Astrocyte of the hippocampus (primary cell): Measurements from ENCODE around the gene PNMA6E.
"Not testable (repeated sequence)": the region's sequence is repeated elsewhere in the genome, so short reads cannot be mapped to it uniquely, and the experiment has no call there.

Experiments used
- DNase-seq: peaks from one replicate; pipeline ENCODE4 v3.0.0; 2011; ENCODE audit warnings: low read depth, low spot score

The PNMA6E gene

DNA sequence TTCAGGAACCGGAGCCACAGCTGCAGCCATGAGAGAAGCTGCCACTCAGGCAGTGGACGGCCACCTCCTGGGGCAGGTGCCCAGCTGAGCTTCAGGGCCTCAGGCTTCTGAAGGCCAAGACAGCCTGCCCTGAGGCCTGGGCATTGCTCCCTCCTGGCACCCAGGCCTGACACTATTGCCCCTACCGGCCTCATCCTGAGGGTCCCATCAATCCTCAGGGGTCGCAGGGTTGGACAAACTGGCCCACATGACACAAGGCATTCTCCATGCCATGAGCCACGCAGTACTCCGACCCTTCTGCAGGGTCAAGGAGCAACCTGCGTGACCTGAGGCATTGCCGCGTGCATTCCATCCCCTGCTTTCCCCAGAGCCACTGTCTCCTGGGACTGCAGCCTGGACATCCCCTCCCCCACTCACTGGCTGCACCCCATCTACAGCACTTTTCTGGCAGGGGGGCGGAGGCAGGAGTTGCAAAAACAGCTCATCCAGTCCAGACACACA lies 7.1 kb upstream of the PNMA6E start:
- no peak for DNase-seq

DNA sequence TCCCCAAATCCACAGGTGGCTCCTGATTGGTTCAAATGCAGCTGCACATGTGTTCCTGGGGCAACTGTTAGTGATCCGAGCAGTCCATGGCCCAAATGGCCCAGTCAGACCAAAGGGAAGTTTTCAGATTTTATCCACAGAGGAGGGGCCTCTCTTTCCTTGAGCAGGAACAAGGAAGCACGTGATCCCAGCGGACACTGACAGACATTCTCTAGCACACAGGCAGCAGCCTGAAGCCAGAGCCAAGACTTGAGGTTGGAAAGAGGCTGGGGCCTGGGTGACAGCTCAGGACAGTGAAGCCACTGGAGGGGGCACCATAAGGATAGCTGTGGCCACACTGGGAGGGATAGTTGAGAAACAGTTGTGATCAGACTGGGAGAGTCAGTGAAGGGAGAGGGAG lies 6.6 kb upstream of the PNMA6E start:
- DNase-seq = no peak

DNA sequence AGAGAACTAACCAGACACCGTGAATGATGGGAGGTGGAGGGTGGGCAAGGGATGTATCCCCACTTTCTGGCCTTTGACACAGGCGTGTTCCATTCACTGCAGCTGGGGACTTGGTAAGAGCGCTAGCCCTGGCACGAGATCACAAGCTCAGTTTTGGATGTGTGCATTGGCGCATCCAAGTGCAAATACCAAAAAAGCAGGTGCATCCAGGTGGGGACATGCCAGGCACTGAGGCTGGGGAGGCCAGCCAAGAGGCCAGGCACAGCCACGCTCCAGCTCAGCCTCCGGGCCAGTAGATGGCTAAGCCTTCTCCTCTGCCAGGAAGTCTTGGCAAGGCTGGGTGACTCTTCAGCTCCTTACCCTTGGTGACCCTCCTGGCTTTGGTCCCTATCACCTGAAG lies 5.8 kb upstream of the PNMA6E start:
- DNase-seq = no peak

GRCh38 chrX:153406011-153406410 lies 4.9 kb upstream of the PNMA6E start:
- no peak for DNase-seq

DNA sequence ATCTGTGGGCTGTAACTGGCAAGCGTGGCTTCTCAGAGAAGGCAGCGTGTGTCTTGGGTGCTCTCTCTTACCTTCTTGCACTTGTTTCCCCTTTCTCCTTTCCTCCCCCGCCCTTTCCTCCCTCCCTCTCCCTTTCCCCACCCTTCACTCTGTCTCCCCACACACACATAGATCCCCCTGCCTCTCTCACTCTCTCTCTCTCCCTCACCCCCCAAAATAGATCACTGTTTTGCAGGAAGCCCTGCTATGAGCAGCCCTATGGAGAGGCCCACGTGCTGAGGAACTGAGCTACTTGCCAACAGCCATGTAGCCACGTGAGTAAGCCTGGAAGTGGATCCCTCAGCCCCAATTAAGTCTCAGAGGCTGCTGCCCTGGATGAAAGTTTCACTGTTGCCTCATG lies 4.3 kb upstream of the PNMA6E start:
- no peak for DNase-seq

DNA sequence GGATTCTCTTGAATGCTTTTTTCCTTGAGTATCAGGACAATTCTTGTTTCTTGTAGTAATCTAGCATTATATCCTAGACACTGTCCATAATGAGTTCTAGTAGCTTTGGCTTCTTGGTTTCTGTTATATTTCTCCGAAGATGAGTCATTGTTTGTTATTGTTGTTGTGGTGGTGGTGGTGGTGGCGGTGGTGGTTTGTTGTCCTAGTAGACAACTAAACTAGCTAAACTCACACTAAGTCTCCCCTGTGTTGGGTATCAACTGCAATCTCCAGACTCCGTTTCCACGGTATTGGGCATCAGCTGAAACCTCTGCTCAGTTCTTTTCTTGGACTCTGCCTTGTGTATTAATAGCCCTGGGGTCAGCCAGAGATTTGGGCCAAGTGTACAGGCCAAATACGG lies 3.2 kb upstream of the PNMA6E start:
- not testable (repeated sequence) for DNase-seq

DNA sequence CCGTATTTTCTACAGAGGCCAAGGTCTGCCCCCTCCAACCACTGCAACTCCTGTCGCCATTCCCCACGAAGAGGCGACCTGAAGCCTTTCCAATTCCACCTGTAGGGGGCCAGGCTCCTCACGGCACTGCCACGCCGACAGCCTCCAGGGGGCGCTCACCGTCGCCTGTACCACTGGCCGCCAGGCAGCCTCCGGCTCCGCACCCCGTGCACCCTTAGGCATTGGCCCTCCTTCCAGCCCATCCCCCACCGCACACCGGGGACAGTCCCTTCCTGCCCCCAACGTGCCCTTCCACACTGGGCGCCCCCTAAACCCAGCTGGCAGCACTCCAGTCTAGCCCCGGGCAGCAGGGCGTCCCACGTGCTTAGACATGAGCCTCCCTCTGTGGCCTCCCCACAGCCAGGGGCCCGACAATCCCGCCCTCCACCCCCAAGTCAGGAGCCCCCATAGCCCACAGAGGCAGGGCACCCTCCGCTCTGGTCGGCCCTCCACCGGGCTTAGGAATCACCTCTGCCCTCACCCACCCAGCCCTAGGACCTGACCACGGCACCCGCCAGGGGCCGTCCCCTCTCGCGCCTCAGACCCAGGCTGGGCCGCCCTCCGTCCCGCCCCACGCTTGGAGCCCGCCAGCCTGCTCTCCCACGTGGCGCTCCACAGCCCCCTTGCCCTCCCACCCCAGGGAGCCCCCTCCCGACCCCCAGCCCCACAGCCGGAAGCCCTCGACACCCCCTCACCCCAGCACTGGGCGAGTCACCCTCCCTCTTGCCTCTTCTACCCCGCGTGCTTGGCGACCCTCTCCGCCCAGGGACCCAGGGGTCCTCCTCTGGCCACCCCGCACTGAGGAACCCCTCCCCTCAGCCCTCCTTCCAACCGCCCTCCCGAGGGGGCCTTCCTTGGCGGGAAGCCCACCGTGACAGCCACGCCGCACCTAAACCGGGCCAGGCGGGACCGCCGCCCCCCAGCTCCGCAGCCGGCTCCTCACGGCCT lies 711 bp downstream of the PNMA6E start:
- no peak for DNase-seq

DNA sequence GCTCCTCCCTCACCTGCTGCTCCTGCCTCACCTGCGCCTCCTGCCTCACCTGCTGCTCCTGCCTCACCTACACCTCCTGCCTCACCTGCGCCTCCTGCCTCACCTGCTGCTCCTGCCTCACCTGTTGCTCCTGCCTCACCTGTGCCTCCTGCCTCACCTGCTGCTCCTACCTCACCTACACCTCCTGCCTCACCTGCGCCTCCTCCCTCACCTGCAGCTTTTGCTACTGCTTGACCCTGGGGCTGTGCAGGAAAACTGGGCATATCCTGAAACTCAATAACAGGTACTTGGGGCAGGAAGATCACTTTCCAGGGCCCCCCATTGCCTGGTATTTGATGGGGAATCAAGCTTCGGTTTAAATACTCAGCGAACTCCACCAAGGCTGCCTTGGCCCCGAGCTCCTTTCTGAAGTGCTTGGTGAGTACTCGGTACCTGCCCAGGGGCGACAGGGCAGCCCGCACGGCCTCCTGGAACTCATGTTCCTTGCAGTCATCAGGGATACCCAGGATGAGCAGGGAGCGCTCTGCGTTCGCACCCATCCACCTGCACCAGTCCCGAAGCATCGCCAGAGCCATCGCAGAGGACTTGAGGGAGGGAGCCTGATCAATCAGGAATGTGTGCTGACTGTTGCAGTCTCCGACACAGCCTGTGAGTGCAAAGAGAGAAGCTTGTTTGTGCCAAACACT lies 2.7 kb downstream of the PNMA6E start:
- no peak for DNase-seq

GRCh38 chrX:153397256-153397960 lies 3.7 kb downstream of the PNMA6E start:
- no peak for DNase-seq

GRCh38 chrX:153396320-153397195 lies 4.6 kb downstream of the PNMA6E start:
- no peak for DNase-seq

DNA sequence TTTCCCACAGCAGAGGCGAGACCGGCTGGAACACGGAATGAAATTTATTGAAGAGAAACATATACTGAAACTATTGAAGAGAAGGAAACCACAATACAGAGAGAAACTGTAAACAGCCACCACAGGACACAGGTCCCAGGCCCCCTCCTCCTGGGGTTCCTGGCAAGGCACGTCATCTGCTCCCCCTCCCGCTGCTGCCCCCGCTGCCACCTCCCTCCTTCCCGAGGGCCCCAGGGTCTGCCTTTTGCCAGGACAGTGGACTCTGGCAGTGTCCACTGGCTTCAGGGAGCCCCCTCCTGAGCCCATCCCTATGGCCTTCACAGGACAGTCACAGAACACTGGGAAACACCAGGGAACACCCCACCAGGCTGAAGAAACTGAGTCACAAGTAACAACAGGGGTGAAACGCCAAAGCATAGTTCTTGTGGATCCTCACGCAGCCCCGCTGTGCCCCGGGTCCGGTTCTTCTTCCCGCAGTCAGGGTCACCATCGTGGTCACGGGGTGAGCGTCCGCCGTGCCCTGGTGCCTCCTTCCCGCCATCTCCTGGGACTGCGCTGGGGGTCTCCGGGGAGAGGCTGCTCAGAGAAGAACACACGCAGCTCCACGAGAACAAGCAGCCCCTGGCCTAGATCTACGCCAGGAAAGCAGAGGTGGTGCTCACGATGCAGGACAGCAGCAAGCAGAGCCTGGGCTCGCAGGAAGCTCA lies 5.4 kb downstream of the PNMA6E start:
- DNase-seq = no peak

DNA sequence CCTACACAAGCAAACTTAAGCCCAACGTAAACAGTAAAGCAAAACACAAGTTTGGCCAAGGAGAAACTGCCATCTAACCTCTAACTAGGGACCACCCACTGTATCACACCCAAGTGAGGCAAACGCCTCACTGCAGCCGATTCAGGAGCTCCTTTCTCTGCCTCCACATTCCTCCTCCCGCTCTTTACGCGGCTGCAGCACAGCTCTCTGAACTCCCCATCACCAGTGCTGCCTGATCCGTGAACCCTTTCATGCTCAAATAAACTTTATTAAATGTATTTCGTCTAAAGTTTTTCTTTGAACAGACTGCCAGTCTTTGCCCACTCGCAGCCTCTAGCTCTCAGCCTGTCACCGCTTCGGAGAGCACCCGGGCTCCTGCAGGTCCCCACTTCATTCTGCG lies 6.5 kb downstream of the PNMA6E start:
- DNase-seq = no peak

GRCh38 chrX:153392642-153393321 lies 8.4 kb downstream of the PNMA6E start:
- no peak for DNase-seq

DNA sequence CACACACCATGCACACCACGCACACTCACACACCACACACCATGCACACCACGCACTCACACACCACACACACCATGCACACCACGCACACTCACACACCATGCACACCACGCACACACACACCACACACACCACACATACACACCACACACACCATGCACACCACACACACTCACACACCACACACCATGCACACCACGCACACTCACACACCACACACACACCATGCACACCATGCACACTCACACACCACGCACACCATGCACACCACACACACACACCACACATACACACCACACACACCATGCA lies 11.7 kb downstream of the PNMA6E start:
- not testable (repeated sequence) for DNase-seq

GRCh38 chrX:153388722-153389459 lies 12.3 kb downstream of the PNMA6E start:
- no peak for DNase-seq

GRCh38 chrX:153387987-153388721 lies 13.0 kb downstream of the PNMA6E start:
- DNase-seq = no peak

- DNase-seq = no peak
These were observed 13.8 kb downstream of the PNMA6E start for GRCh38 chrX:153387345-153387744.

DNA sequence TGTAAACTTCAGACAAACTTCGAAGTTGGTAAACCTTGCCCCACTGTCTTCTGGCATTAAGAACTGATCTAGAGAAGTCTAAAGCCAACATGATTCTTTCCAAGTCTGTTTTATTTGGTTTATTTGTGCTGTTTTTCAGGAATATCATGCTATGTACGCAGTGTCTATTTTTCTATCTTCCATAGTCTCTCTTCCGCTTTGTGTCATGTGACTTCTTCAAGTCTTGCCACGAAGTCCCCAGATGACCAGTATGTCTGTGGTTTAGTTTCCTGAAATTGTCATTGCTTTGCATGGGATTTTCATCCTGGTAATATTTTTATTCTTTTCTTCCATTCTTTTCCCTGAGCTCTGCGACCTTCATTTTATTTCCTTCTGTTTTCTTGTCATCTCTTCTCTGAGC lies 15.1 kb downstream of the PNMA6E start:
- DNase-seq = no peak

GRCh38 chrX:153384973-153385372 lies 16.2 kb downstream of the PNMA6E start:
- DNase-seq = not testable (repeated sequence)
